Stimulated activated CD8-positive, alpha-beta memory T cell treated with anti-CD3 and anti-CD28 coated beads, Interleukin-4, amount 100 ng/mL, for 24 hours (primary cell): ENCODE data around the gene FMN2.

ENCODE experiments used
- DNase-seq: peaks from one replicate; pipeline ENCODE4 v3.0.0-alpha.2; 2020; ENCODE audit warnings: low read depth

FMN2 gene

DNA sequence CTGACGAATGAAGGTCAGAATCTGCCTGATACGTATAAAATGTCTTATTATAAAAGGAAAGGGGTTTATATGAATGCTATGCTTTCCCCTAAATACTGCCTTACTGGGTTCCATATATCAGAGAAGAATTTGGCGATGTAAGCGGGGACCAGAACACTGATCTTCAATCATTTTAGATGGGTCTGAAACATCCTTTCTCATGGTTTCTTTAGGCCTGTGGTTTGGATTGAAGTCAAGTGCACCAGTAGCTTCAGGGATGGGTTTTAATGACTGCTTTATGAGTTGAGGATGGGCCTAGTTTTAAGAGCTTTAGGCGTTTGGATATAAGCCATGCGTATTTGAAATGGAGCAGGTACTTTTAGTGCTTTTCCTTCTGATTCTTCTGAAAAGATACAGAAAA is 6.9 kb downstream of the FMN2 start:
- DNase-seq, result no peak

DNA sequence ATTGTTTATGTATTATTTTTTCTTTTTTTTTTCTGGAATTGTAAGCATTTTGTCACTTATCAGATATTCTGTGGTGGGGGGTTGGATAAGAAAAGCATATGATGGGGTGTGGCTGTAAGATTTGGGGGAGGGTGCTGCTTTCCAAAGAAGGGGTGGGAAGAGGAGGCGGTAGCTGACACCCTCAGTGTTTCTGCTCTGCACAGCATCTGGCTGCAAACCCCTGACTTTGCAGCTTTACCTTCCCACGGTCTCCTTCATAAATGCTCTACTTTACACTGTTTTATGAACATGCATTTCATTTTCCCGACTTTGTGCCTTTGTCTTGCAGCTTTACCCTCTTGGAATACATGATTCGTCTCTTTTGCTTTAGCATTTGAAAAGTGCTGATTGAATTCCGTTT is 7.6 kb downstream of the FMN2 start:
- DNase-seq, result no peak

DNA sequence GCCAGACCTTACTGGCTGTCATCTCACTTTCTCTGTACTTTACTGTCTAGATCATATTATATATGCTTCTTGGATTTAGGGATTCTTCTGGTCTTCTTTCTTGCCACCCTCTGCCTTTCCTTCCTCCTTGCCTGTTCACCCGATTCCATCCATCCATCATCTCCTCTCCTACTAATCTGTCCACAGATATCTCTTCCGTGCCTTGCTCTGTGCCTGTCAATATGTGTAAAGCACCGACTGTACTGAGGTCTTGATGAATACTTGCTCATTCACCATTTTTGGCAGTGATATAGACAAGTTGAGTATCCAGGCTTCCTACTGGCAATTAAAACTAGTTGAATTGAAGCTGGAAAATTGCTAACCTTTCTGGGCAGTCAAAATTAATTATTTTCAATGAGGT is 8.1 kb downstream of the FMN2 start:
- no peak for DNase-seq

DNA sequence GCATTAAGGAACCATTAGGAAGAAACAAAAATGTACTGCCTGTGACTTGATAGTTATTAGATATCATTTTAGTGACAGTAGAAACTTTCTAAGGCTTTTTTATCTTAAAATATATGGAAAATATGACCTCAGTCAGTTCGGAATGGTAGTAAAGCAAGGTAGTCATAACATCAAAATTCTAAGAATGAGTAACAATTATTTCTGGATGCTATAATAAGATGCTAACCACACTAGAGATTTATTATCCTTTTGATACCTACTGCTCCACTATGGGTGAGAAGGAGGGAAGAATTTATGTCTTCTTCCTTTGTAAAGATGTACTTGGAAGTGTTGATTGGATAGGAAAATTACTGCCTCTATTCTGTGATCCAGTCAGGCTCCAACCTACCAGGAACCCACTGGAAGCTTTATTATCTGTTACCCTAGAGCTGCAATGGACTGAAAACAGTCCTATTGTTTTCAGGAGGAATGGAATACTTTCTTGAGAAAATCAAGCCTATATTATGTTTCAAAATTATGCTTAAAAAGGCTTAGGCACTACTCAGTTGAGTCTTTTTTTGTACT is 8.8 kb downstream of the FMN2 start:
- DNase-seq, result no peak

DNA sequence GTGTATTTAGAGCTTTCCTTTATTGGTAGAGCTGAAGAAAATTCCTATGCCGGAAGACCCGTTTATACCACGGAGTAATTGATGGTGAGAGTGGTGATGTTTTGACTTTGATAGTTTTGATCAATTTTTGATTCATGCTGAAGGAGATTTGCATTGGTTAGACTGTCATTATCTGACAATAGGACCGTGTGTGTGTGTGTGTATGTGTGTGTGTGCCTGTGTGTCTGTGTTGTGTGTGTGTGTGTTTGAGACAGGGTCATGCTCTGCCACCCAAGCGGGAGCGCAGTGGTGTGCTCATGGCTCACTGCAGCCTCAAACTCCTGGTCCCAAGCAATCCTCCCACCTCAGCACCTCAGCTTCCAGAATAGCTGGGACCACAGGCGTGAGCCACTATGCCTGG is 9.6 kb downstream of the FMN2 start:
- no peak for DNase-seq

DNA sequence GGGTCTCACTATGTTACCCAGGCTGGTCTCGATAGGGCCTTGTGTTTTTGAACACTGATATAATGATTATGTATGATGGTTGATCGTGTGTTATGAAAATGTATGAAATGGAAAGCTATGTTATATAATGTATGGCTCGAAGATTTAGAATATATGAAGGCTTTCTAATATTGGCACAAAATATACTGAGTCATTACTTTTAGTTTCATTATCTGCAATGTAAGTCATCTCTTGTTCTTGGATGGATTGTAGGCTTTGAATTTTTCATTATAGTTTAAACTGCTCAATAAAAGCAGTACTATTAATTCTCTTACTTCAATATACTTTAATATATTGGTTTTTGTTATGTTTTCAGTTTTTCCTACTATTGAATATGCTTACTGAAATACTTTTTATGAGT is 10.1 kb downstream of the FMN2 start:
- DNase-seq, result no peak

DNA sequence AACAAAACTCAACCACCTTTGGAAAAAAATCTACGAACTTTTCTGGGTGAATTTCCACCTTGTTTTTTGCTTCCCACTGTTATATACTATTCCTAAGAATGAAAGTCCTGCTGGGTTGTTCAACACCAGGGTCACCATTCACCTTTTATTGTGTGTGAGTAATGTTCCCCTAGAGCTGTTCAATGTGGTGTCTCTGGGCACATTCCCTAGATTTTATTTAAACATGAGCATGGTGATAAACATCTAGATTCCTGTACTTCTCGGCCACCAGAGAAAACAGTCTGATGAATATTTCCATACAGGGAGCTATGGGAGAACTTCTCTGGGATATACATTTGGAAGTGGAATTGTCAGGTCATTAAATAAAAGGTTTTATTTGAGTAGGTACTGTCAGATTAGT is 13.0 kb downstream of the FMN2 start:
- DNase-seq, result no peak

DNA sequence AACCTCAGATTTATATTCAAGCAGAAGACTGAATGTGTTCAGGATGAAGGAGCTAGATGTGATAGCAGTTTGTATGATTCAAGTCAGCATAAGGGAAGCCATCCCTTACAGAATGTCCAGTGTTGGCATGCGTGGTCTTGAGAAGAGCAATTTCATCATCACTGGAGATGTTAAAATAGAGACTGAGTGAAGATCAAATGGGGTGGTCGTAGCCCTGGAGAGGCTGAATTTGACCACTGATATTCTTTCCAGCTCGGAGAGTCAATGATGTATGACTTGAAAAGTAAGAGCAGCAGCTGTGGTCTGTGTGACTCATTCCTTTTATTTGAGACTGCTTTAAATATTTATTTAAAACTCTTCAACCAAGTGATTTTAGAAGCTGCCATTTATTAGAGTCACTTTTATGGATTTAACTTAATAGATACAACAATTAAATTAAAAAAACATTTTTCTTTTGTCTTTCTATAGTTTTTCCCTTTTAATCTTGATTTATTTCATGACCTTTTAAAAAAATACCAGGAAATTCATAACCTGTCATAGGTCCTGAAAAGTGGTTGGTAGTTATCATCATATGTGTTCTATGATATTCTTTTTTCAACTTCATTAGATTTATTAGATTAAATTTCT is 15.5 kb downstream of the FMN2 start:
- no peak for DNase-seq

DNA sequence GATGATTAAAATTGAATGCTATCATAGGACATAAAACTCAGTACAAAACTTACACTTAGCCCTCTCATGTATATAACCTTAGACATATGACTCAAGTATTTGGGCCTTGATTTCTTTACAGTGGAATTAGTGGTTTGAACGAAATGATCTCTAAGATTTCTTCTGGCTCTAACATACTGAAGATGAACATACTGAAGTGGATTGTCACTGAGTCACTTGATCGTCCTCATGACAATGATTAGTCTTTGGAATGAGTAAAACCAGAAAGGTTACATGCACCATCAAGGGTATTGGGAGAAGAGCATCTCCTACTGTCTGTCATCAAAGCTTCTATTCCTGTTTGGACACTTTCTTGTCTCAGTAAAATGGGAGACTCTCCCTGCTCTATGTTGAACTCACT is 17.4 kb downstream of the FMN2 start:
- DNase-seq, result no peak

DNA sequence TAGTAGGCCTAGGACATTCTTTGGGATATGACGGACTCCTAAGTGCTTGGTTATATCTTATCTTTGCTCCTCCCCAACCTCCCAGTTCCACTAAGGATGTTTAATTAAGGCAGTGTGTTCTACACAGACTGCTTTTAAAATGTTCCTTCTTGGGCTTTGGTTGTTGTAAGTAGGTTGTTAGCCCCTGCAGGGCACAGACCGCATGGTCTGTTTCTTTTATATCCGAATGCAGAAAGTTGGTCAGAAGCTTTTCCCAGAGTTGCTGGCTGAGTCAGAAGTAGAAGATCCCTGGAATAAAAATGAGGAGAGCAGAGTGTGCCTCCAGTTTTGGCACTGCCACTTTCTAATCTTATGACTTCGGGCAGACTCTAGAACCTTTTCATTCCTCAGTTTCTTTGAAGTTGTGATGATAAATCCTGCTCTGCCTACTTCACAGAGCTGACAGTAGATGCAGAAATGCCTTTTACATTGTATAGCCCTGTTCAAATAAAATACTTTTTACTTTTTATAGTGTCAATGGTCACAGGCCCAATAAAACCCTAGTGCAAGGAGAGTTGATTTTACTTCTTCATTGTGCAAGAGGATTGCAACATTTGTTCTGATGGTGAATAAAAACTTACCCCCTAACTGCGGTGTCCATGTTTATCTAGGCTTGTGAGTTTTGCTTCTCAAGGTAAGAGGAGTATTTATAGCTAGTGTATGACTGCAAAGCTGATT is 18.4 kb downstream of the FMN2 start:
- DNase-seq, result no peak

DNA sequence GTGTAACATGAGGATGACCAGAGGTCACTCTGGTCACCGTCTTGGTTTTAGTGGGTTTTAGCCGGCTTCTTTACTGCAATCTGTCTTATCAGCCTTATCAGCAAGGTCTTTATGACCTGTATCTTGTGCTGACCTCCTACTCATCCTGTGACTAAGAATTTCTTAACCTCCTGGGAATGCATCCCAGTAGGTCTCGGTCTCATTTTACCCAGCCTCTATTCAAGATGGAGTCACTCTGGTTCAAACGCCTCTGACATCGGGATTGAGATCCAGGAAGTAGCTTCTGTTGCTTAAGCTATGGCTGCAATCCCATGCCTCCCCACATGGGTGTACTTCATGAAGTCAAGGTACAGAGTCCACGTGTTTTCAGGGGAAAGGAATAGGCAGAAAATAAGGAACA is 19.9 kb downstream of the FMN2 start:
- no peak for DNase-seq

DNA sequence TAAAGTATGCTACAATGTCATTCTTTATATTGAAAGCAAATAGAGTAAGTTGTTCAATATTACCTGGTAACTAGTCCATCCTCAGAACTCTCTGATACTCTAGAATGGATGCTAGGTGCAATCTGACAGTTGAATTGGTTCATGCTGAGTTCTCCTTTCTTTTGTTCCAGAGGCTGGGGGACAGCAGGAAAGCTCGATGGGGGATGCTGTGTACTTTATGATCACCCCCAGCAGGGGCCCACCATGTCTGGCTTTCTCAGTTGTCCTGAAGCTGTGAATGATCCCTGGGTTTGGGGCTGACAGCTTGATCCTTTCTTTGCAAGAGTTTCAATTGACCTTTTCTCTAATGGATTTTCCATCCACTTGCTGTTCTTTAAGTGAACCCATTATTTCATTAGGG is 22.5 kb downstream of the FMN2 start:
- no peak for DNase-seq

DNA sequence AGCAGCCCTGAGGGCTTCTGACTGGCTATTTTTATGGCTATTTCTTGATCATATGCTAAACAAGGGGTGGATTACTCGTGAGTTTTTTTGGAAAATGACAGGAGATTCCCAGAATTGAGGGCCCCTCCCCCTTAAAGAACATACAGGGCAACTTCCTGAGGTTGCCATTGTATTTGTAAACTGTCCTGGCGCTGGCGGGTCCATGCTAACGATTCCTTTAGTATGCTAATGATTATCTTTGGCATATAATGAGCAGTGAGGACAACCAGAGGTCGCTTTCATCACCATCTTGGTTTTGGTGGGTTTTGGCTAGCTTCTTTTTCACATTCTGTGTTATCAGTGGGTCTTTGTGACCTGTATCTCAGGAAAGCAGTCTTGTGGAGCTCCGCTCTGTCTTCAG is 24.1 kb downstream of the FMN2 start:
- DNase-seq, result no peak

DNA sequence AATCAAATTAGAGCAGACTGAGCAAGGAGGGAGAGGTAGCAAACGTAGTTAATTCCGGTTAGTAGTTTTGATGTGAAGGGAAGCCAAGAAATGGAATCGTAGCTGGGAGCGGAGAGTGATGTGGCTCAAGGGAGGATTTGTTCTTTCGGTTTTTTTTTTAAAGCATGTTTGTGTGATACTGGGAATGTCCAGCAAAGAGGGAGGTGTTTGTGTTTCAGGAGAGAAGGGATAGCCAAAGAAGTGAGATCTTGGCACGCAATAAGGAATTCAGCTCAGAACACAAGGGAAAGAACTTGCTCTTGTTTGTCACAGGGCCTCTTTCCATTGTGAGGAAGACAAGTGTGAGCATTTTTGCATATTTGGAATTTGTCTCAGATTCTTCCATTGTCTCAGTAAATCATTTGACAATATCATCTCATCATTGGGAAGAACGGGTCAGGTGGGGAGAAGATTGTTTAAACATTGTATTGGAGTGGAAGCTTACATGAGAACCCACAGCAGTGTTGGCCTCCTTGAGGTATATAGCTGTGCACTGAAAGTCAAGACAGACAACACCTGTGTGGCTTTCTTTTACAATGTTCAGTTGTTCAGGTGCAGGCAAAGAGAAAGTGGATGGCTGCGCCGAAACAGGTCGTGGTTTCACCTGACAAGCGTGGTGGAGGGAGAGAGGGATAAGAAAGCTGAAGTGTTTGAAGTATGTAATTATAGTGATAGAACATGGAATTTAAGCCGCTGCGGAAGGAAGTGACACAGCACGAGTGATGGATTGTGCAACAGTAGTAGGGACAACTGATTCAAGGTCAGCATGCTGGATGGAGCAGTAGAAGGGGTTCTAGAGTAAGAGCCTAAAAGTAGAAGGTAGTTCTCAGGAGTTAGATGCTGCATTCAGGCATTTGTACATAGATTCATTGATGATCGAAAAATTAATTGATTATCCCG is 25.4 kb downstream of the FMN2 start:
- no peak for DNase-seq

DNA sequence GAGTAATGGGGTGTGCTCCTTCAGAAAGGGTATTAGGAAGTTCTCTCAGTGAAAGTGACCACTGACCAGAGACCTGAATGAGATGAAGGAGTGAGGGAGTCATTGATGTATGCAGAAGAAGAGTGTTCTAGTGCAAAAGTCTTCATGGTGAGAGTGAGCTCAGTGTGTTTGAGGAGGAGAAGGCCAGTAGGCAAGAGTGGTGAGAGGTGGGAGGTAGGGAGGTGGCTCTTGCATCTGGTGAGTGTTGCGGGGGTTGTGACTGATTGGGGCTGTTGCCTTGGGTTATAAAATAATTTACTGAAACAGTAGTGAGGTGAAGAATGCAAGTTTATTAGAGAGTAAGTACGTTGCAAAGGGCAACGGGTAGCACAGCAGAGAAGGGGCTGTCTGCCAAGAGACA is 26.2 kb downstream of the FMN2 start:
- DNase-seq, result no peak

DNA sequence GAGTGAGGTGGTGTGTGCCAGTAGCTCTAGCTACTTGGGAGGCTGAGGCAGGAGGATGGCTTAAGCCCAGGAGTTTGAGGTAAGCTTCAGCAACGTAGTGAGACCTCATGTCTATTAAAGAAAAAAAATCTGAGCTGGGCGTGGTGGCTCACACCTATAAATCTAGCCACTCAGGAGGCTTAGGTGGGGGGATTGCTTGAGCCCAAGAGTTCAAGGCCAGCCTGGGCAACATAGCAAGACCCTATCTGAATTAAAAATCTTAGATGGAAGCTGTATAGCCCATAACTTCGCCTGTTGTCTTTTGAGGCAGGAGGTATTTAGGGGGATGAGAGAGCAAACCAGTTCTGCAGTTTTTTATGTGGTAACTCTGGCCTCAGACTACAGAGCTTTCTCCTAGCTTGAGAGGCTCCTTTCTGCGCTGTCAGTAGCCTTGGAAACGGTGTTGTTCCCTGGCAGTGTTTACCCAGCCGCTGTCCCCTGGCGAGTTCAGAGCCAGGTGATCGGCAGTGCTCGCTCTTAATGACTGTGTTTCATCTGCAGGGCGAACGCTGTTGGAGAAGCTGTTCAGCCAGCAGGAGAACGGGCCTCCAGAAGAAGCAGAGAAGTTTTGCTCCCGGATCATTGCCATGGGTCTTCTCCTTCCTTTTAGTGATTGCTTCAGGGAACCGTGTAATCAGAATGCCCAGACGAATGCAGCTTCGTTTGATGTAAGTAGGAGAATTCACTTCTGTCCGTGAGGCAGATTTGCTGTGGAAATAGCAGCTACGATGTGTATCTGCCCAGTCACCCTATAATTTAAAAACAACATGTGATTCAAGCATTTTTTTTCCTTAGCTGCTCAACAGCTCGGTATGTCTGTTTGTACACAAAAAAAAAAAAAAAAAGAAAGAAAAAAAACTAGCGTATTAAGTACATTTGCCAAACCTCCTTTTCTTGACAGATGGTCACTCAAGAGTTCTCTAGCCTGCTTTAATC is 31.2 kb downstream of the FMN2 start:
- DNase-seq, result no peak

DNA sequence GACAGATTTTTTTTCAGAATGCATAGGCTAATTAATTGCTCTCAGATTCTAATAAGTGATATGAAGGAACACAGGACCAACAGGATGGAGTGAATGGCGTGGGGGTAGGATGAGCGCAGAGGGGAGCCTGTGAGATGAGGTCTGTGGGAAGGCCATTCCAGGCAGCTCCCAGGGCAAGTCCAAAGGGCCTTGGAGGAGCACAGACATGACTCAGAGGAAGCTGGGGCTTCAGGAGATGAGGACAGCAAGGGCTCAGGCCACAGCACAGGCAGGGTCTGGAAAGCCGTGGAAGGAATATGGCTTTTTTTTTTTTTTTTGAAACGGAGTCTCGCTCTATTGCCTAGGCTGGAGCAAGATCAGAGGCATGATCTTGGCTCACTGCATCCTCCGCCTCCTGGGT is 35.1 kb downstream of the FMN2 start:
- DNase-seq, result no peak

DNA sequence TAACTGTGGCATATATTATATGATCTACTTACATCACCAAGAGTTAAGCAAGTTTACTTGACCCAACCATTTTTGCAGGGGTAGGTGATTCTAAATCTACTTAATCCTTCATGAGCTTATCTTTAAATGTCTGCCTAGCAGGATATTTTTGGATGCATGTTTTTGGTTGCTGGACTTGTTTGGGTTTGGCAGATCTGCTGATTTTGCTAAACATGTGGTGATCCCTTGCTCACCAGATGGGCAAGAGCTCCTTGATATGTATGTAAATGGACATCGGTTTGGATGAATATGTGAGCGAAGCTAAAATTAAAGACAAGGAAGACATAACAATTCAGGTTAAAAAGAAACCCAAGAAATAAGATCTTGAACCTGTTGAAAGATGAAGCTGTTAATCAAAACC is 36.7 kb downstream of the FMN2 start:
- no peak for DNase-seq

DNA sequence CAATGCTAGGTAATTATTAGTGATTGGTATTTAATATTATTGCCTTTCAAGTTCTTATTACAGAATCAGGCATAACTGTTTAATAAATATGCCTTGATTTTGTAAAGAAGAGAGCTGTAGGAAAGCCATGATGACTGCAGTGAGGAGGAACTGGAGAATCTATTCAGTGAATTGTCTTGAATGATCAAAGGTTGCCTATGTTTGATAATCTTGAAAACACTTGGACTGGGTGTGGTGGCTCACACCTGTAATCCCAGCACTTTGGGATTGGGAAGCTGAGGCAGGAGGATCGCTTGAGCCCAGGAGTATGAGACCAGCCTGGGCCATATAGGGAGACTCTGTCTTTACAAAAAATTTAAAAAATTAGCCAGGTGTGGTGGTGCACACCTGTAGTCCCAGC is 42.4 kb downstream of the FMN2 start:
- no peak for DNase-seq

DNA sequence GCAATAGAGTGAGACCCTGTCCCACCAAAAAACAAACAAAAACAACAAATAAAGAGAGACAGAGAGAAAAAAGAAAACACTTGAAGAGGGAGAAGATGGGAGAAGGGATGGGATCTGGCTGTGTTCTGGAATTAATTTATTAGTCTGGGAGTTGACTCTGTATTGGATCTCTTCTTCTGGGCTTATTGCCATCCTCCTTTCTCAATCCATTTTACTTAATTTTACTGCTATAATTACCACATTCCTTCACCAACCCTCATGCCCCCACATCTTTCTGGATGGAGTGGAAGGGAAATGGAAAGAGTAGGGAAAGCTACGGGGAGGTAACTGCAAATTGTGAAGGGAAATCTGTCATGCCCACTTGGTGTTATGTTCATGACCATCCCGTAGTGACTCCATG is 42.9 kb downstream of the FMN2 start:
- DNase-seq, result no peak

DNA sequence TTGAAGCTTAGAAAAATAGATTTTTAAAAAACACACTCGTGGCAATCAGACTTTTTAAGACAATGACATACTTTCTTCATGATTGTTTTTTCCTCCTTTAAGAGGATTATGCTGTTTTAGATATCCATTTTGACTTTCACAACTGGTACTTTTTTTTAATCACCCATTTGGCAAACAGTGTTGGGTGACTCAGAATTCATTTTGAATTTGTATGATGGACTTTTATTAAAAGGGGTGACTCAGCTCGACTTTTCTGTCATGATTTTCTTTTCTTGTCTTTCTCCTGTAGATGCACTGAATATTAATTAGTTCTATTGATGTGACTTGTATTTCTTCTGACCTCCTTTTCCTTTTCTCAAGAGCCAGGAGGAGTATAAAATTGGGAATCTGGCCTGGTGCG is 44.7 kb downstream of the FMN2 start:
- DNase-seq, result no peak

DNA sequence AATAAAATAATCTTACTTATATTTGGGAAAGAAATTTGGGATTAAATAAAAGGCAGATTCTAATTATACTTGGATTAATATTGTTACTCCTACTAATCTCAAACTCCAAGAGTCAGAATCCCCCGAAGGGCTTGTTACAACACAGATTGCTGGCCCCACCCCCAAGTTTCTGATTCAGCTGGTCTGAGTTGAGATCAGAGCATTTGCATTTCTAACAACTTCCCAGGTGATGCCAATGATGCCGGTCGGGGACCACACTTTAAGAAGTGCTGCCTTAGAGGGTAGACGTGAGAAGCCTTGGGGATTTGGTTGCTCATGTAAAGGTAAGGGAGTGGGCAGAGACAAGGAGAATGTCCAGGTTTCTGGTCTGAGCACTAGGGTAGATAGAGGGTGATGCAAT is 47.2 kb downstream of the FMN2 start:
- no peak for DNase-seq
